HG03159 (cell line): ENCODE results near the gene ERG.

ENCODE experiments used
- ATAC-seq: cut with Tn5 transposase; IDR thresholded peaks from one replicate; pipeline ENCODE4 v1.9.1; 2021; ENCODE audit warnings: mild to moderate bottlenecking, moderate library complexity; ENCODE audit not compliant: unreplicated experiment

Gene ERG

GRCh38 chr21:38340131-38340530 is 158.1 kb downstream of the ERG start:
- no peak for ATAC-seq

- ATAC-seq, result no peak
These were observed 160.5 kb downstream of the ERG start for GRCh38 chr21:38337793-38338192.

GRCh38 chr21:38334866-38335265 is 163.4 kb downstream of the ERG start:
- ATAC-seq, result no peak

GRCh38 chr21:38333301-38334272 is 164.7 kb downstream of the ERG start:
- ATAC-seq, result no peak

- no peak for ATAC-seq
These were observed 167.6 kb downstream of the ERG start for GRCh38 chr21:38330666-38331065.
